OCI-LY7 (cell line): ENCODE data around the gene LAMC1. TPM values are rescaled to one million over a fixed set of nuclear protein-coding genes. Genes with fewer than 3 reads are reported as not detected.

Experiments used
- BruUV-seq: library from RNA; stranded (reverse); fragments of 400-500 nt; replicated peaks from 2 replicates; lab custom pipeline; 2021; lab: Mats Ljungman, UMichigan
- CTCF ChIA-PET: fragments of 300-600 bp; sonication (Branson Sonifier 250); formaldehyde crosslinking; loops from one replicate; lab custom pipeline; 2022; ENCODE audit warnings: antibody characterized with exemption; ENCODE audit not compliant: unreplicated experiment; lab: Charles Lee
- POLR2A ChIA-PET: fragments of 300-600 bp; sonication (Branson Sonifier 250); formaldehyde crosslinking; loops from one replicate; lab custom pipeline; 2022; ENCODE audit warnings: antibody characterized with exemption; lab: Charles Lee
- DNase-seq: peaks from one replicate; pipeline ENCODE4 v3.0.0-alpha.2; 2015; ENCODE audit warnings: low spot score
- H2AFZ ChIP-seq: fragments of 200-600 bp; sonication (generic), shearing (Covaris generic); 2 replicates; pipeline ENCODE4 v1.6.1; 2014; ENCODE audit warnings: mild to moderate bottlenecking, antibody characterized with exemption, low read length, moderate library complexity
- H3K27ac ChIP-seq: fragments of 200-600 bp; sonication (generic); 2 replicates; pipeline ENCODE4 v1.5.1; 2014; ENCODE audit warnings: mixed run types, low read depth, mild to moderate bottlenecking, moderate library complexity, low read length, inconsistent platforms; ENCODE audit not compliant: poor library complexity, severe bottlenecking
- H3K36me3 ChIP-seq: fragments of 200-600 bp; sonication (generic); 2 replicates; pipeline ENCODE4 v1.6.1; 2014; ENCODE audit warnings: mild to moderate bottlenecking, antibody characterized with exemption, low read length, moderate library complexity, mixed read lengths; ENCODE audit not compliant: insufficient read depth
- H3K4me1 ChIP-seq: fragments of 200-600 bp; sonication (generic); 2 replicates; pipeline ENCODE4 v1.5.1; 2014; ENCODE audit warnings: mild to moderate bottlenecking, low read length; ENCODE audit not compliant: insufficient read depth, poor library complexity, severe bottlenecking
- H3K4me2 ChIP-seq: fragments of 200-600 bp; sonication (generic); 2 replicates; pipeline ENCODE4 v1.6.1; 2014; ENCODE audit warnings: mild to moderate bottlenecking, low read length
- H3K4me3 ChIP-seq: fragments of 200-600 bp; sonication (generic); 2 replicates; pipeline ENCODE4 v1.5.1; 2014; ENCODE audit warnings: mild to moderate bottlenecking, low read depth, low read length; ENCODE audit not compliant: poor library complexity, severe bottlenecking
- H3K79me2 ChIP-seq: fragments of 200-600 bp; sonication (generic); 2 replicates; pipeline ENCODE4 v1.6.1; 2016; ENCODE audit warnings: low read depth, mild to moderate bottlenecking, low read length, moderate library complexity, mixed read lengths; ENCODE audit not compliant: insufficient read depth
- H3K9me2 ChIP-seq: fragments of 200-600 bp; sonication (generic); 2 replicates; pipeline ENCODE4 v1.6.1; 2016; ENCODE audit warnings: mild to moderate bottlenecking, low read length, mixed read lengths; ENCODE audit not compliant: insufficient read depth
- H3K9me3 ChIP-seq: fragments of 200-600 bp; sonication (generic); 2 replicates; pipeline ENCODE4 v1.6.1; 2014; ENCODE audit warnings: mild to moderate bottlenecking, mixed run types, low read length, mixed read lengths
- H4K20me1 ChIP-seq: fragments of 200-600 bp; sonication (generic); 2 replicates; pipeline ENCODE4 v1.6.1; 2014; ENCODE audit warnings: mild to moderate bottlenecking, antibody characterized with exemption, low read length, moderate library complexity, mixed read lengths; ENCODE audit not compliant: insufficient read depth
- CTCF ChIP-seq: fragments of 200-600 bp; sonication (generic); conservative IDR thresholded peaks from 2 replicates; pipeline ENCODE4 v1.5.1; 2014; ENCODE audit warnings: mild to moderate bottlenecking, antibody characterized with exemption, low read length, moderate library complexity, mixed read lengths
- EZH2phosphoT487 ChIP-seq: fragments of 200-600 bp; sonication (generic); IDR thresholded peaks from 2 replicates; pipeline ENCODE4 v1.6.1; 2018; ENCODE audit warnings: low read depth, borderline replicate concordance, mild to moderate bottlenecking, mixed run types, antibody characterized with exemption, low read length, moderate library complexity, mixed read lengths
- intact Hi-C: fragments of 100-400 bp; cut with micrococcal nuclease; formaldehyde crosslinking; loops from one replicate; pipeline ENCODE4 v1.10.0; 2022; ENCODE audit not compliant: unreplicated experiment
- total RNA-seq, 2 experiments: library from RNA; depleted of rRNA in 1 of 2; stranded (reverse); fragments of >200 nt in 1 of 2; shearing (Covaris generic) in 1 of 2; gene quantifications; 2 replicates each; pipeline ENCODE4 v1.2.3, GENCODE V29; 2014 to 2022

The LAMC1 gene
- total RNA-seq, 2 experiments from 2014 or later, result 24.2 to 42.1 TPM

GRCh38 chr1:182984621-182985020 lies 38.6 kb upstream of the LAMC1 start:
- H3K4me1 ChIP-seq, result no peaks in the 10 kb centered on the region
- no peaks in the 10 kb centered on the region for H3K9me3 ChIP-seq
- no peak overlapping the region for H2AFZ ChIP-seq
- CTCF ChIA-PET, result no interaction called here
- TF ChIP-seq EZH2phosphoT487 (no peak), CTCF (no peak)
- no TSS peak for BruUV-seq
- no peak overlapping the region for H3K27ac ChIP-seq
- intact Hi-C loops, result no loop called here
- H3K4me2 ChIP-seq, result no peak overlapping the region
- no peaks in the 10 kb centered on the region for H3K9me2 ChIP-seq
- no peaks in the 10 kb centered on the region for H3K79me2 ChIP-seq
- H3K36me3 ChIP-seq, result no peaks in the 10 kb centered on the region
- POLR2A ChIA-PET, result interaction anchor here (0.7 kb wide), 1 partner anchor 243 kb away, joined by 3 read pairs; no protein-coding TSS in a partner anchor
- no peak overlapping the region for H3K4me3 ChIP-seq
- H4K20me1 ChIP-seq, result no peaks in the 10 kb centered on the region
- DNase-seq, result no peak

GRCh38 chr1:182985876-182986275 lies 37.3 kb upstream of the LAMC1 start:
- intact Hi-C loops, result no loop called here
- CTCF ChIA-PET, result no interaction called here
- Histone ChIP-seq H3K4me3 (no peak overlapping the region), H4K20me1 (no peaks in the 10 kb centered on the region), H2AFZ (no peak overlapping the region), H3K9me3 (no peaks in the 10 kb centered on the region), H3K79me2 (no peaks in the 10 kb centered on the region), H3K27ac (no peak overlapping the region), H3K4me2 (no peak overlapping the region), H3K9me2 (no peaks in the 10 kb centered on the region), H3K4me1 (no peaks in the 10 kb centered on the region), H3K36me3 (no peaks in the 10 kb centered on the region)
- TF ChIP-seq EZH2phosphoT487, result no peak
- DNase-seq, result no peak
- BruUV-seq, result no TSS peak
- POLR2A ChIA-PET, result interaction anchor here (0.6 kb wide), 1 partner anchor 94 kb away, joined by 4 read pairs; no protein-coding TSS in a partner anchor

GRCh38 chr1:182990413-182991144 lies 32.6 kb upstream of the LAMC1 start:
- no peak for TF ChIP-seq CTCF
- TF ChIP-seq EZH2phosphoT487, result no peak
- H3K4me2 ChIP-seq, result no peak overlapping the region
- no peaks in the 10 kb centered on the region for H3K9me3 ChIP-seq
- POLR2A ChIA-PET, result interaction anchor here (0.5 to 0.7 kb wide), 3 partner anchors 533 to 1910 kb away, joined by 3 read pairs; no protein-coding TSS in a partner anchor
- DNase-seq, result no peak
- no peaks in the 10 kb centered on the region for H3K4me1 ChIP-seq
- CTCF ChIA-PET, result no interaction called here
- H3K27ac ChIP-seq, result no peak overlapping the region
- BruUV-seq, result no TSS peak
- no peaks in the 10 kb centered on the region for H4K20me1 ChIP-seq
- H3K79me2 ChIP-seq, result no peaks in the 10 kb centered on the region
- H3K36me3 ChIP-seq, result no peaks in the 10 kb centered on the region
- no peak overlapping the region for H2AFZ ChIP-seq
- no peak overlapping the region for H3K4me3 ChIP-seq
- no peaks in the 10 kb centered on the region for H3K9me2 ChIP-seq
- intact Hi-C loops, result no loop called here
